Kidney epithelial cell (primary cell): ENCODE data around the gene CORO2B. TPM values are rescaled to one million over a fixed set of nuclear protein-coding genes. Genes with fewer than 3 reads are reported as not detected.

Experiments
- DNase-seq: peaks from one replicate; pipeline ENCODE4 v3.0.0-alpha.2; 2010; ENCODE audit warnings: low read depth
- H3K27me3 ChIP-seq: 2 replicates; pipeline ENCODE4 v1.6.0; 2011; ENCODE audit warnings: low read length; ENCODE audit not compliant: control insufficient read depth, insufficient read depth
- H3K36me3 ChIP-seq: 2 replicates; pipeline ENCODE4 v1.5.1; 2011; ENCODE audit warnings: low read length; ENCODE audit not compliant: control insufficient read depth, insufficient read depth
- H3K4me3 ChIP-seq: 2 replicates; pipeline ENCODE4 v1.5.1; 2011; ENCODE audit warnings: low read depth, mild to moderate bottlenecking, control low read depth, low read length
- CTCF ChIP-seq: IDR thresholded peaks from 2 replicates; pipeline ENCODE4 v1.5.1; 2011; ENCODE audit warnings: mild to moderate bottlenecking, moderate library complexity, low read length, control low read depth, inconsistent platforms; ENCODE audit not compliant: insufficient read depth, poor library complexity, severe bottlenecking
- total RNA-seq: library from RNA; depleted of rRNA; stranded (reverse); fragments of >200 nt; gene quantifications from 2 replicates; pipeline ENCODE4 v1.2.3, GENCODE V29; 2015

CORO2B gene
- total RNA-seq, 1 donor from 2014 or later: 19.8 TPM

GRCh38 chr15:68608844-68609232 is 30.0 kb downstream of the CORO2B start:
- TF ChIP-seq CTCF: no peak
- H3K36me3 ChIP-seq: no peaks in the 10 kb centered on the region
- H3K4me3 ChIP-seq: no peak overlapping the region
- DNase-seq: no peak
- no peaks in the 10 kb centered on the region for H3K27me3 ChIP-seq

GRCh38 chr15:68609629-68610028 is 30.8 kb downstream of the CORO2B start:
- no peak for TF ChIP-seq CTCF

DNA sequence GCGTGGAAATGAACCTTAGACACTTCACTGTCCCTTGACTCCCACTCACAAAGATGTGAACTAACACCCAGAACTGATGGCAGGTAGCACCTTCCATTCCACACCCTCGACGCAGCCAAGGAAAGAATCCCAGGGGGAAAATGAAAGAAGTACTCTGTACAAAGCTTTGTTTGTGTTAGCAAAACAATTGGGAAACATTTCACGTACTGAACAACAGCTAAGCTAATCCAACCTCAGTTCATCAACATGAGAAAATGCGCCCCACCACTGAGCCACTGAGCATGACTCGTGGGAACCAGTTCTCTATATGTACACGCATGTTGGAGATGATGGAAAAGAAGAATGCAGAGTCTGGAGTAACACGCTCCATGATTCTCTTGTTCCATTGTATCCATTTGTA is 32.0 kb downstream of the CORO2B start:
- H3K27me3 ChIP-seq: no peaks in the 10 kb centered on the region
- no peak for DNase-seq
- no peaks in the 10 kb centered on the region for H3K36me3 ChIP-seq
- no peak overlapping the region for H3K4me3 ChIP-seq
- TF ChIP-seq CTCF: no peak

More at GRCh38 chr15:68609629-68610028, 30.8 kb downstream of the CORO2B start:
- Histone ChIP-seq H3K27me3 (no peaks in the 10 kb centered on the region), H3K36me3 (no peaks in the 10 kb centered on the region), H3K4me3 (no peak overlapping the region)
- DNase-seq: no peak

DNA sequence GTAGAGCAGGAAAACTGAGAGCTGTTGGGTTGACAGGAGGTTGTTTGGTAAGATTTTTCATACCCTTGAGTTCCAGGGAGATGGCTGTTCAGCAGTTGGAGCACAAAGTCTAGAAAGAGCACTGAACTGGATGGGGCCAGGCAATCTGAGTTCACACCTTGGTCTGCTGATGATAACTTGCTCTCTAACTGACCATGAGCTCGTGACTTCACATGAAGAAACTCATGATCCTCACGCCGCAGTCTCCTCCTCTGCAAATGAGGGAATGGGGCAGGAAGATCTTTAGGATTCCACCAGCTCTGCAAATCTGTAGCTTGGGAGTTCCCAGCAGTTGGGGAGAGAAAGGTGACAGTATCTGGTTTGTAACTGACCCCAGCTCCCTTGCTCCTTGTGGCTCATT is 33.7 kb downstream of the CORO2B start:
- DNase-seq: no peak
- no peak overlapping the region for H3K4me3 ChIP-seq
- no peak for TF ChIP-seq CTCF
- H3K27me3 ChIP-seq: no peaks in the 10 kb centered on the region
- no peaks in the 10 kb centered on the region for H3K36me3 ChIP-seq

- no peak for TF ChIP-seq CTCF
- no peaks in the 10 kb centered on the region for H3K27me3 ChIP-seq
- no peaks in the 10 kb centered on the region for H3K36me3 ChIP-seq
- H3K4me3 ChIP-seq: no peak overlapping the region
- no peak for DNase-seq
Observed at GRCh38 chr15:68612979-68613740, 34.4 kb downstream of the CORO2B start.
